Colonic mucosa (tissue), 4 donors: Measurements from ENCODE around the gene ACTBL2. TPM values are rescaled to one million over a fixed set of nuclear protein-coding genes. Genes with fewer than 3 reads are reported as not detected.

Experiments
- DNase-seq: peaks from one replicate; pipeline ENCODE4 v3.0.0-alpha.2; 2020
- H3K27ac ChIP-seq: fragments of 200-600 bp; one replicate; pipeline ENCODE4 v1.8.0; 2021
- H3K27me3 ChIP-seq: fragments of 200-600 bp; one replicate; pipeline ENCODE4 v1.8.0; 2021
- H3K36me3 ChIP-seq: fragments of 200-600 bp; one replicate; pipeline ENCODE4 v1.8.0; 2021
- H3K4me1 ChIP-seq: fragments of 200-600 bp; one replicate; pipeline ENCODE4 v1.8.0; 2021; ENCODE audit warnings: mild to moderate bottlenecking
- H3K4me3 ChIP-seq: fragments of 200-600 bp; one replicate; pipeline ENCODE4 v1.8.0; 2021
- H3K9ac ChIP-seq, 2 donors: one replicate each; pipeline ENCODE4 v1.7.0; 2013; ENCODE audit warnings: control low read depth in 2 of 2, low read depth in 2 of 2, low read length in 2 of 2
- H3K9me3 ChIP-seq: fragments of 200-600 bp; one replicate; pipeline ENCODE4 v1.8.0; 2021
- intact Hi-C: fragments of 100-400 bp; cut with DNase I; formaldehyde crosslinking; loops from one replicate; pipeline ENCODE4 v1.14.1; 2022
- total RNA-seq, 2 donors: library from RNA; stranded (reverse); fragmentation: NEBNext Ultra II Directional in 1 of 2; extraction: Animal tissue kit (Norgen Biotek cat#: 25700) in 1 of 2; gene quantifications; one replicate each; pipeline ENCODE4 v1.2.1, GENCODE V29; 2021
- TF ChIP-seq, protein P1 (sequence below): fragments of 200-600 bp; IDR thresholded peaks from one replicate; pipeline ENCODE4 v1.8.0; 2022; ENCODE audit warnings: antibody characterized with exemption, mild to moderate bottlenecking
- donor health status: healthy.
- donor health status: DM: no; HTN: no; CAD: no.
- donor health status: DM: no; HTN: no; CAD: no.

ACTBL2 gene
- total RNA-seq, 2 donors from 2014 or later, result not detected

DNA sequence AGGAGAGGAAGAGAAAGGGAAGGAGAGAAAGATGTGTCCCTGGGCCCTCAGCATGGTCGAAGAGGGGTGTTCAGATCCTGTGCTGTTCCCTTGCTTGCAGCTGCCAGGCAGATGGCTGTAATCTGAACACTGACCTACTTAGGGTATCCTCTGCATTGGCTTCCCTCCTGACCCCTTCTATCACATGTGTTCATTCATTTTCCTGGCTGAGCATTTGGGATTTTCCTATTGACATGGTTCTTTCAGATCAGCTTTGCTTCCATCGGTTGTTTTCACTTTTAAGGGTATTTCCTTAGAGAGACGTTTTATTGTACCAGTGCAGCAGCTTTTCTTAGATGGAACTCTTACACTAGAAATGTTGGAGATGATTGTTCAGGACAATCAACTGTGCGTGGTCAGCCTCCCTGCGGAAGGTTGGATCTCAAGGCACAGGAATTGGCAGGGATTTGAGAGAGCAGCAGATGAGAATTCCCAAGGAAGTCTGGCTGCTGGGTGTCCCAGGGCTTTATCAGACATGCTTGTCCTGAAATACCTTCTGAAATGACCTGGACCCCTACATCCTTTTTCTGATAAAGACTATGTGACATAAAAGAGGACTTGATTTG lies 26.0 kb downstream of the ACTBL2 start:
- Histone ChIP-seq H3K27ac (peak overlapping the region; percentile 66), H3K9me3 (no peaks in the 10 kb centered on the region), H3K9ac (peak overlapping the region in 1 of 2 donors; percentile 16), H3K4me1 (no peaks in the 10 kb centered on the region), H3K4me3 (no peak overlapping the region), H3K36me3 (no peaks in the 10 kb centered on the region), H3K27me3 (no peaks in the 10 kb centered on the region)
- TF ChIP-seq, protein P1, sequence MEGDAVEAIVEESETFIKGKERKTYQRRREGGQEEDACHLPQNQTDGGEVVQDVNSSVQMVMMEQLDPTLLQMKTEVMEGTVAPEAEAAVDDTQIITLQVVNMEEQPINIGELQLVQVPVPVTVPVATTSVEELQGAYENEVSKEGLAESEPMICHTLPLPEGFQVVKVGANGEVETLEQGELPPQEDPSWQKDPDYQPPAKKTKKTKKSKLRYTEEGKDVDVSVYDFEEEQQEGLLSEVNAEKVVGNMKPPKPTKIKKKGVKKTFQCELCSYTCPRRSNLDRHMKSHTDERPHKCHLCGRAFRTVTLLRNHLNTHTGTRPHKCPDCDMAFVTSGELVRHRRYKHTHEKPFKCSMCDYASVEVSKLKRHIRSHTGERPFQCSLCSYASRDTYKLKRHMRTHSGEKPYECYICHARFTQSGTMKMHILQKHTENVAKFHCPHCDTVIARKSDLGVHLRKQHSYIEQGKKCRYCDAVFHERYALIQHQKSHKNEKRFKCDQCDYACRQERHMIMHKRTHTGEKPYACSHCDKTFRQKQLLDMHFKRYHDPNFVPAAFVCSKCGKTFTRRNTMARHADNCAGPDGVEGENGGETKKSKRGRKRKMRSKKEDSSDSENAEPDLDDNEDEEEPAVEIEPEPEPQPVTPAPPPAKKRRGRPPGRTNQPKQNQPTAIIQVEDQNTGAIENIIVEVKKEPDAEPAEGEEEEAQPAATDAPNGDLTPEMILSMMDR, result no peak
- intact Hi-C loops, result no loop called here
- DNase-seq, result peak; percentile 26

DNA sequence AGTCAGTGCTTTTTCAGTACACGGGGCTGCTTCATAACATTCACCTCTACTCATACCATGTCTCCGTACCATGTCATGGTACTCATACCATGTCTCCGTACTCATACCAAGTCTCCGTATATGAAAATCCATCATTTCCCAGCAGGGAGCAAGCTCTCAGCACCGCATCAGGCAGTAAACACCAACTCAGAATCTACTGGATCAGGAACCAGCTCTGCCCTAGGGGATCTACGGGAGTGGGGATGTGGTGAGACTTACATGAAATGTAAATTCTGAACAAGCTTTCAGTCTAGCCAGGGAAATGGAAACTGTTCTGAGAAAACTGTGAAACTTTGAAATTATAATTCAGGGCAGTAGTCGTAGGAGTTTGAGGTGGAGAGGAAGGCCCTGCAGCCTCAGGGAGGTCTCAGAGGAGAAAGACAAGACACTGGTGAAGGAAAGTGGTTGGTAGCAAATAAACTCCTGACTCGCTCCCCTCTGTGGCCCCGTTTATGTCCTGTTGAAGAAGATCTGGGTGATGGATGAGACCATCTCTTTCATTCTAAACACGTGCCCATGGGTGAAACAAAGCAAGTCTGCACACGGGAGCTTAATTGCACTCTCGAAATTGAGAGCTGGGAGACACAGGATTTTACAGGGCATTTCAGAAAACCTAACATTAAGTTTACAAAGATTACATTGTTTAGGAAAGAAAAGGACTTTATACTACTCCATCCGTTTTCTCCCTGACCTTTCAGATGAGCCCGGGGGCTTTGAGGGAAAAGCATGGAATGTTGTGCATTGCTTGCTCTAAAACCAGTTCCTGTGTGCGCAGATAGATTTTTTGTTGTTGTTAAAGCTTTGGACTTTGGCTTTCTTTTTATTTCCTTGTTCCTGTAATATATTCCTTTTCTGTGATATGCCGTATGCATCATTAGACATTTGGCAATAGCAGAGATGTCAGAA lies 26.8 kb downstream of the ACTBL2 start:
- Histone ChIP-seq H3K4me1 (no peaks in the 10 kb centered on the region), H3K9me3 (no peaks in the 10 kb centered on the region), H3K36me3 (no peaks in the 10 kb centered on the region), H3K27me3 (no peaks in the 10 kb centered on the region), H3K4me3 (no peak overlapping the region), H3K9ac (peak overlapping the region in 1 of 2 donors; percentile 16), H3K27ac (peak overlapping the region; percentile 66)
- TF ChIP-seq, protein P1, result no peak
- intact Hi-C loops, result no loop called here
- DNase-seq, result peak; percentile 35

DNA sequence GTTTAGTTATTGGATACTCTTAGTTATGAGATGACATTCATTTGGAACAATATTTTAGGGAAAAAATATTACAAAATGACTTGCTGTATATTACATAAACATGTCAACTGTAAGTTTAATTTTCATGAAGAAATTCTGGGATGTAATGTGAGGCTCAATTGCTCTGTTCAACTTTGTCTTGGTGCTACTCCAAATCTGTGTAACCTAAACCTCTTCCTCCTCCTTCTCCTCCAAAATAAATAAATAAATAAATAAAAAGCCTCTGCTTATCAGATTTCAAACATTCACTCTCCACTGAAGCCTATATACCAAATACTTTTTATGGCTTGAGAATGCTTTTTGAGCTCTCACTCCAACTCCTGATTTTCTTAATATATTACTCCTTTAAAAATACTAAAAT lies 27.7 kb downstream of the ACTBL2 start:
- Histone ChIP-seq H3K27me3 (no peaks in the 10 kb centered on the region), H3K27ac (no peak overlapping the region), H3K36me3 (no peaks in the 10 kb centered on the region), H3K4me1 (no peaks in the 10 kb centered on the region), H3K9me3 (no peaks in the 10 kb centered on the region), H3K9ac (no peak overlapping the region), H3K4me3 (no peak overlapping the region)
- no peak for DNase-seq
- intact Hi-C loops, result no loop called here
- TF ChIP-seq, protein P1, result no peak

DNA sequence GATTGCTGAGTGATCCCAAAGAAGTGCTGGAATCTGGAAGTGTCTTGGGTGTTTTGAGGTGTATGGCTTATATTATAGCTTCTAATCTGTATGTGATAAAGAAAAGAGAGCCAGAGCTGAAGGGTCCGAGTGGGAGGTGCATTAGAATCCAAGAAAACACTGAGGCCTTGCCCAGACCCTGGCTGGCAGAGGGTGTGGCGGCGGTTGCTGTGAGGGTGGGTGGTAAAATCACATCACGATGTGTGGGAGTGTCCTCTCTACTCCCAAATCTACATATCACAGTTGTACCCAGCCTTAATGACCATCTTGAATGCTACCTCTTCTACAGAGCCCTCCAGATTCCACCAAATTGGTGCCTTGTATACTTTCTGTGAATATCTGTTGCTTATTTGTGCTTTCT lies 28.9 kb downstream of the ACTBL2 start:
- Histone ChIP-seq H3K4me3 (no peak overlapping the region), H3K4me1 (no peaks in the 10 kb centered on the region), H3K9ac (no peak overlapping the region), H3K9me3 (no peaks in the 10 kb centered on the region), H3K36me3 (no peaks in the 10 kb centered on the region), H3K27ac (no peak overlapping the region), H3K27me3 (no peaks in the 10 kb centered on the region)
- TF ChIP-seq, protein P1, result no peak
- intact Hi-C loops, result no loop called here
- no peak for DNase-seq

DNA sequence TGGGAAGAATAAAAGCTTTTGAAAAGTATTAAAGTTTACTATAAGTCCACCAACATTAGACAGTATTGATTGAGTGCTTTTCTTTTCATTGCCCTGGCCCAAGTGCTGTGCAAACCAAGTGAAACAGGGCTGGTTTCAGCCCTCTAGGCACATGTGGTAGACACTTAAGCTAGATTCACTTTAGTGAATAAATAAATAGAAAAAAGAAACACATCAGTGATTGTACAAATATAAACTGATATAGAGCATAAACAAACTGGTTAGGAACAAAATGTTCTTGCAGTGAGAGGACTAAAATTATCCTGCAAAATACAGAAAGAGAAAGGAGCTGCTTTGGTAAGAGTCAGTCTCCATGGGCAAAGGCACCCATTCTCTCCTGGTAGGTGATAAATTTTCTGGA lies 29.7 kb downstream of the ACTBL2 start:
- no peak overlapping the region for H3K27ac ChIP-seq
- no peaks in the 10 kb centered on the region for H3K36me3 ChIP-seq
- no peaks in the 10 kb centered on the region for H3K4me1 ChIP-seq
- H3K9ac ChIP-seq, result no peak overlapping the region
- DNase-seq, result no peak
- intact Hi-C loops, result no loop called here
- no peaks in the 10 kb centered on the region for H3K9me3 ChIP-seq
- no peak overlapping the region for H3K4me3 ChIP-seq
- TF ChIP-seq, protein P1, result no peak
- no peaks in the 10 kb centered on the region for H3K27me3 ChIP-seq
